Skin epidermis (tissue), 12 donors: Measurements from ENCODE around the gene CPM.
"Not testable (repeated sequence)": the region's sequence is repeated elsewhere in the genome, so short reads cannot be mapped to it uniquely, and the experiment has no call there.

Source experiments
- H3K27ac ChIP-seq, 21 experiments: fragments of 200-600 bp; sonication (generic) in 11 of 21; one replicate each; pipeline ENCODE4 v1.5.0; 2020; ENCODE audit warnings: mild to moderate bottlenecking in 3 of 21, inconsistent platforms in 2 of 21, moderate library complexity in 2 of 21
- H3K4me3 ChIP-seq, 7 experiments: fragments of 200-600 bp; sonication (generic) in 2 of 7; one replicate each; pipeline ENCODE4 v1.5.0; 2020; ENCODE audit warnings: inconsistent platforms in 2 of 7, mild to moderate bottlenecking in 2 of 7, moderate library complexity in 1 of 7

CPM gene

GRCh38 chr12:68885381-68885780, 47.6 kb downstream of the CPM start:
- no peak overlapping the region for H3K4me3 ChIP-seq
- no peak overlapping the region for H3K27ac ChIP-seq

GRCh38 chr12:68884251-68884650, 48.7 kb downstream of the CPM start:
- Histone ChIP-seq H3K4me3 (no peak overlapping the region), H3K27ac (peak overlapping the region in 1 of 21 experiments; percentile 17)

- no peak overlapping the region for H3K27ac ChIP-seq
- no peak overlapping the region for H3K4me3 ChIP-seq
Observed at GRCh38 chr12:68883151-68883550, 49.8 kb downstream of the CPM start.

- Histone ChIP-seq H3K4me3 (no peak overlapping the region), H3K27ac (no peak overlapping the region)
Observed at GRCh38 chr12:68882251-68882964, 50.6 kb downstream of the CPM start.

GRCh38 chr12:68880660-68881325, 52.2 kb downstream of the CPM start:
- Histone ChIP-seq H3K4me3 (no peak overlapping the region), H3K27ac (peak overlapping the region in 1 of 21 experiments; percentile 27)

GRCh38 chr12:68878846-68879245, 54.1 kb downstream of the CPM start:
- H3K27ac ChIP-seq: no peak overlapping the region
- no peak overlapping the region for H3K4me3 ChIP-seq

- Histone ChIP-seq H3K4me3 (no peak overlapping the region), H3K27ac (no peak overlapping the region)
Observed at GRCh38 chr12:68878283-68878682, 54.7 kb downstream of the CPM start.

GRCh38 chr12:68877583-68877982, 55.4 kb downstream of the CPM start:
- Histone ChIP-seq H3K27ac (no peak overlapping the region), H3K4me3 (no peak overlapping the region)

GRCh38 chr12:68876461-68876860, 56.5 kb downstream of the CPM start:
- no peak overlapping the region for H3K4me3 ChIP-seq
- no peak overlapping the region for H3K27ac ChIP-seq

- Histone ChIP-seq H3K27ac (no peak overlapping the region), H3K4me3 (no peak overlapping the region)
Observed at GRCh38 chr12:68873316-68873715, 59.7 kb downstream of the CPM start.

GRCh38 chr12:68871921-68872320, 61.0 kb downstream of the CPM start:
- no peak overlapping the region for H3K27ac ChIP-seq
- no peak overlapping the region for H3K4me3 ChIP-seq

- Histone ChIP-seq H3K4me3 (no peak overlapping the region), H3K27ac (no peak overlapping the region)
Observed at GRCh38 chr12:68871396-68871795, 61.6 kb downstream of the CPM start.

GRCh38 chr12:68870443-68870842, 62.5 kb downstream of the CPM start:
- no peak overlapping the region for H3K4me3 ChIP-seq
- no peak overlapping the region for H3K27ac ChIP-seq

- Histone ChIP-seq H3K27ac (no peak overlapping the region), H3K4me3 (no peak overlapping the region)
Observed at GRCh38 chr12:68870011-68870410, 63.0 kb downstream of the CPM start.

GRCh38 chr12:68868043-68868790, 64.8 kb downstream of the CPM start:
- no peak overlapping the region for H3K27ac ChIP-seq
- H3K4me3 ChIP-seq: no peak overlapping the region

GRCh38 chr12:68867606-68868005, 65.4 kb downstream of the CPM start:
- Histone ChIP-seq H3K27ac (no peak overlapping the region), H3K4me3 (no peak overlapping the region)

GRCh38 chr12:68866950-68867349, 66.0 kb downstream of the CPM start:
- Histone ChIP-seq H3K4me3 (no peak overlapping the region), H3K27ac (no peak overlapping the region)

GRCh38 chr12:68865399-68866164, 67.4 kb downstream of the CPM start:
- no peak overlapping the region for H3K4me3 ChIP-seq
- H3K27ac ChIP-seq: no peak overlapping the region

GRCh38 chr12:68864604-68865003, 68.4 kb downstream of the CPM start:
- no peak overlapping the region for H3K4me3 ChIP-seq
- no peak overlapping the region for H3K27ac ChIP-seq

GRCh38 chr12:68863886-68864454, 69.0 kb downstream of the CPM start:
- not testable (repeated sequence) for H3K27ac ChIP-seq

More at GRCh38 chr12:68863886-68864454, 69.0 kb downstream of the CPM start:
- H3K4me3 ChIP-seq: not testable (repeated sequence)
